HepG2 (cell line): Measurements from ENCODE around the gene STX1B. TPM values are rescaled to one million over a fixed set of nuclear protein-coding genes. Genes with fewer than 3 reads are reported as not detected.

Experiments
- ARNT2 ChIP-seq: sonication (generic); formaldehyde crosslinking; IDR thresholded peaks from 2 replicates; pipeline ENCODE4 v1.8.0; 2022; ENCODE audit warnings: mild to moderate bottlenecking, low read depth, missing genetic modification reagents, moderate library complexity
- CENPT ChIP-seq: sonication (generic); formaldehyde crosslinking; IDR thresholded peaks from 2 replicates; pipeline ENCODE4 v1.8.0; 2022; ENCODE audit warnings: low read depth, mild to moderate bottlenecking, moderate library complexity, missing genetic modification reagents
- FOXJ3 ChIP-seq: sonication (generic); formaldehyde crosslinking; IDR thresholded peaks from 2 replicates; pipeline ENCODE4 v1.4.0; 2020; ENCODE audit warnings: missing genetic modification reagents, mild to moderate bottlenecking, borderline replicate concordance
- GABPA ChIP-seq, 2 experiments: IDR thresholded peaks; 2 replicates each; pipeline ENCODE4 v1.6.1; 2011 to 2016; ENCODE audit warnings: low read depth in 2 of 2, low read length in 1 of 2, missing biosample characterization in 1 of 2, missing genetic modification characterization in 1 of 2
- GATA4 ChIP-seq: sonication (generic); IDR thresholded peaks from 2 replicates; pipeline ENCODE4 v1.6.1; 2016; ENCODE audit warnings: antibody characterized with exemption, low read depth, borderline replicate concordance
- KLF12 ChIP-seq: sonication (generic); formaldehyde crosslinking; IDR thresholded peaks from 2 replicates; pipeline ENCODE4 v1.4.0; 2020; ENCODE audit warnings: missing genetic modification reagents, borderline replicate concordance
- MIER3 ChIP-seq: IDR thresholded peaks from 2 replicates; pipeline ENCODE4 v1.6.1; 2016; ENCODE audit warnings: missing compliant biosample characterization, borderline replicate concordance
- MXI1 ChIP-seq: IDR thresholded peaks from 3 replicates; pipeline ENCODE4 v1.6.1; 2012; ENCODE audit warnings: low read depth, low read length, inconsistent platforms, borderline replicate concordance
- MYC ChIP-seq: sonication (generic); formaldehyde crosslinking; IDR thresholded peaks from 2 replicates; pipeline ENCODE4 v1.9.0; 2021; ENCODE audit warnings: missing genetic modification reagents, borderline replicate concordance
- ONECUT2 ChIP-seq: sonication (generic); formaldehyde crosslinking; IDR thresholded peaks from 2 replicates; pipeline ENCODE4 v1.4.0; 2020; ENCODE audit warnings: missing genetic modification reagents
- REXO4 ChIP-seq: sonication (generic); formaldehyde crosslinking; IDR thresholded peaks from 2 replicates; pipeline ENCODE4 v1.8.0; 2022; ENCODE audit warnings: missing genetic modification reagents, mild to moderate bottlenecking, borderline replicate concordance
- RFXAP ChIP-seq: sonication (generic); formaldehyde crosslinking; IDR thresholded peaks from 2 replicates; pipeline ENCODE4 v1.4.0; 2020; ENCODE audit warnings: missing genetic modification reagents, borderline replicate concordance
- SALL1 ChIP-seq: sonication (generic); formaldehyde crosslinking; IDR thresholded peaks from 2 replicates; pipeline ENCODE4 v1.8.0; 2022; ENCODE audit warnings: mild to moderate bottlenecking, missing genetic modification reagents
- SIN3B ChIP-seq: fragments of 150-350 bp; IDR thresholded peaks from 2 replicates; pipeline ENCODE4 v1.6.1; 2014; ENCODE audit warnings: low read length
- ZNF230 ChIP-seq: sonication (generic); formaldehyde crosslinking; IDR thresholded peaks from 2 replicates; pipeline ENCODE4 v1.4.0; 2020; ENCODE audit warnings: mild to moderate bottlenecking, missing genetic modification reagents
- ZNF383 ChIP-seq: sonication (generic); formaldehyde crosslinking; IDR thresholded peaks from 2 replicates; pipeline ENCODE4 v1.4.0; 2020; ENCODE audit warnings: missing genetic modification reagents, mild to moderate bottlenecking, borderline replicate concordance
- ZNF570 ChIP-seq: sonication (generic); formaldehyde crosslinking; IDR thresholded peaks from 2 replicates; pipeline ENCODE4 v1.4.0; 2020; ENCODE audit warnings: mild to moderate bottlenecking, missing genetic modification reagents, borderline replicate concordance
- polyA plus RNA-seq, 8 experiments: library from polyadenylated mRNA; depleted of rRNA in 3 of 8; stranded (reverse) in 7 of 8; unstranded in 1 of 8; fragments of >200 nt; fragmentation: Illumina TruSeq in 4 of 8; extraction: Trizol in 4 of 8; gene quantifications; 2 replicates each; pipeline versions ENCODE4 v1.2.1 to v1.2.3, GENCODE V29; 2011 to 2016; ENCODE audit warnings: low read depth in 4 of 8, missing spikeins in 1 of 8, mixed read lengths in 1 of 8; ENCODE audit not compliant: insufficient read depth in 1 of 8
- total RNA-seq, 5 experiments: library from RNA; depleted of rRNA; stranded (reverse); fragments of >200 nt; fragmentation: Illumina TruSeq; extraction: Trizol; gene quantifications; 2 replicates each; pipeline ENCODE4 v1.2.3, GENCODE V29; 2016; ENCODE audit warnings: low read depth in 1 of 5
- TF ChIP-seq, protein P1 (sequence below): sonication (generic); formaldehyde crosslinking; IDR thresholded peaks from 2 replicates; pipeline ENCODE4 v1.9.0; 2021; ENCODE audit warnings: missing genetic modification reagents, mild to moderate bottlenecking, borderline replicate concordance
- TF ChIP-seq, protein P2 (sequence below): sonication (generic); formaldehyde crosslinking; IDR thresholded peaks from 2 replicates; pipeline ENCODE4 v1.9.0; 2021; ENCODE audit warnings: missing genetic modification reagents, borderline replicate concordance
- TF ChIP-seq, protein P3 (sequence below): IDR thresholded peaks from 2 replicates; pipeline ENCODE4 v1.6.1; 2016; ENCODE audit warnings: low read depth, control low read depth
- TF ChIP-seq, protein P4 (sequence below): sonication (generic); formaldehyde crosslinking; conservative IDR thresholded peaks from 2 replicates; pipeline ENCODE4 v1.8.0; 2022; ENCODE audit warnings: mild to moderate bottlenecking, moderate library complexity, missing genetic modification reagents

STX1B gene
- total and polyA plus RNA-seq, 2 of the 13 experiments (the other 11 are each of a cell fraction or from before 2014, with no cell fraction given), result 2.1 to 3.0 TPM

DNA sequence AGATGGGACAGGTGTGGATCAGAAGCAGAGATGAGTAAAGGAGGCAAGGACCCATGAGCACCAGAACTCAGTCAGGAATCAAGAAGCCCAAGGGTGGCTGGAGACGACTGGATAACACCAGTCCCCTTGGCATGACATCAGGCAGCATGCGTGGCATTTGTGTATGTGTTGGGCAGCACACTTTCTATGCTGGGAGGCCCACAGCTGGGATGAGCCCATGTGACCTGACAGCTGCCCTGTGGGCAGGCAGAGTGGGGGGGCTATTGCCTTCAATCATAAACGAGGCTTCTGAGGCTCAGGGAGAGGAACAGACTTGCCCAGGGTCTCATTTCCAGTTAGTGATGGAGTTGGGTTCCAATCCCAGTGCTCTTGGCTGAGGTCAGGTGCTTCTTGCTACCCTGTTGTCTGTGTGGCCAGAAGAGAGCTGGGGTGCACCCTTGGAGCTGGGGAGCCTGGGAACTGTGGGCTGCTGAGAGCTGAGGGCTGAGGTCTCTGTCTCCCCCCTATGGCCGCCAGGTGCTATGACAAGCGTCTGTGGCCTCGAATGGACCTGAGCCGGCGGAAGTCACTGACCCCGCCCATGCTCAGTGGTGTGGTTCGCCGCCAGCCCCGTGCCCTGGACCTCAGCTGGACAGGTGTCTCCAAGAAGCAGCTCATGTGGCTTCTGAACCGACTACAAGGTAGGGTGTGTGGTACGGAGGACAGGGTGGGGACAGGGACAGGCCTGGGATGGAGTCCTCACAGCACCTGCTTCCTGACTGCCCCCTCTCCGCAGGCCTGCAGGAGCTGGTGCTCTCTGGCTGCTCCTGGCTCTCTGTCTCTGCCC, 68.6 kb downstream of the STX1B start (continued):
- no peak for TF ChIP-seq ONECUT2 (CRISPR knock-in tag)
- TF ChIP-seq ZNF230, result no peak
- 0 out of 2 replicates have a peak, but pooled peaks have one; percentile 59 for TF ChIP-seq MYC (CRISPR knock-in tag)
- TF ChIP-seq, protein P1, sequence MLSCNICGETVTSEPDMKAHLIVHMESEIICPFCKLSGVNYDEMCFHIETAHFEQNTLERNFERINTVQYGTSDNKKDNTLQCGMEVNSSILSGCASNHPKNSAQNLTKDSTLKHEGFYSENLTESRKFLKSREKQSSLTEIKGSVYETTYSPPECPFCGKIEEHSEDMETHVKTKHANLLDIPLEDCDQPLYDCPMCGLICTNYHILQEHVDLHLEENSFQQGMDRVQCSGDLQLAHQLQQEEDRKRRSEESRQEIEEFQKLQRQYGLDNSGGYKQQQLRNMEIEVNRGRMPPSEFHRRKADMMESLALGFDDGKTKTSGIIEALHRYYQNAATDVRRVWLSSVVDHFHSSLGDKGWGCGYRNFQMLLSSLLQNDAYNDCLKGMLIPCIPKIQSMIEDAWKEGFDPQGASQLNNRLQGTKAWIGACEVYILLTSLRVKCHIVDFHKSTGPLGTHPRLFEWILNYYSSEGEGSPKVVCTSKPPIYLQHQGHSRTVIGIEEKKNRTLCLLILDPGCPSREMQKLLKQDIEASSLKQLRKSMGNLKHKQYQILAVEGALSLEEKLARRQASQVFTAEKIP (CRISPR knock-in tag), result no peak
- peak; percentile 73; the same call in 1 of the 3 replicates for TF ChIP-seq MXI1
- TF ChIP-seq REXO4 (CRISPR knock-in tag), result no peak
- TF ChIP-seq, protein P2, sequence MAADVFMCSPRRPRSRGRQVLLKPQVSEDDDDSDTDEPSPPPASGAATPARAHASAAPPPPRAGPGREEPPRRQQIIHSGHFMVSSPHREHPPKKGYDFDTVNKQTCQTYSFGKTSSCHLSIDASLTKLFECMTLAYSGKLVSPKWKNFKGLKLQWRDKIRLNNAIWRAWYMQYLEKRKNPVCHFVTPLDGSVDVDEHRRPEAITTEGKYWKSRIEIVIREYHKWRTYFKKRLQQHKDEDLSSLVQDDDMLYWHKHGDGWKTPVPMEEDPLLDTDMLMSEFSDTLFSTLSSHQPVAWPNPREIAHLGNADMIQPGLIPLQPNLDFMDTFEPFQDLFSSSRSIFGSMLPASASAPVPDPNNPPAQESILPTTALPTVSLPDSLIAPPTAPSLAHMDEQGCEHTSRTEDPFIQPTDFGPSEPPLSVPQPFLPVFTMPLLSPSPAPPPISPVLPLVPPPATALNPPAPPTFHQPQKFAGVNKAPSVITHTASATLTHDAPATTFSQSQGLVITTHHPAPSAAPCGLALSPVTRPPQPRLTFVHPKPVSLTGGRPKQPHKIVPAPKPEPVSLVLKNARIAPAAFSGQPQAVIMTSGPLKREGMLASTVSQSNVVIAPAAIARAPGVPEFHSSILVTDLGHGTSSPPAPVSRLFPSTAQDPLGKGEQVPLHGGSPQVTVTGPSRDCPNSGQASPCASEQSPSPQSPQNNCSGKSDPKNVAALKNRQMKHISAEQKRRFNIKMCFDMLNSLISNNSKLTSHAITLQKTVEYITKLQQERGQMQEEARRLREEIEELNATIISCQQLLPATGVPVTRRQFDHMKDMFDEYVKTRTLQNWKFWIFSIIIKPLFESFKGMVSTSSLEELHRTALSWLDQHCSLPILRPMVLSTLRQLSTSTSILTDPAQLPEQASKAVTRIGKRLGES (CRISPR knock-in tag), result no peak
- no peak for TF ChIP-seq ARNT2 (CRISPR knock-in tag)
- TF ChIP-seq GATA4, result no peak
- no peak for TF ChIP-seq CENPT (CRISPR knock-in tag)
- no peak for TF ChIP-seq ZNF570 (CRISPR knock-in tag)
- TF ChIP-seq KLF12, result 0 out of 2 replicates have a peak, but pooled peaks have one; percentile 50
- TF ChIP-seq FOXJ3, result no peak
- TF ChIP-seq SIN3B, result no peak; the same call in 1 of the 2 replicates
- TF ChIP-seq, protein P3, sequence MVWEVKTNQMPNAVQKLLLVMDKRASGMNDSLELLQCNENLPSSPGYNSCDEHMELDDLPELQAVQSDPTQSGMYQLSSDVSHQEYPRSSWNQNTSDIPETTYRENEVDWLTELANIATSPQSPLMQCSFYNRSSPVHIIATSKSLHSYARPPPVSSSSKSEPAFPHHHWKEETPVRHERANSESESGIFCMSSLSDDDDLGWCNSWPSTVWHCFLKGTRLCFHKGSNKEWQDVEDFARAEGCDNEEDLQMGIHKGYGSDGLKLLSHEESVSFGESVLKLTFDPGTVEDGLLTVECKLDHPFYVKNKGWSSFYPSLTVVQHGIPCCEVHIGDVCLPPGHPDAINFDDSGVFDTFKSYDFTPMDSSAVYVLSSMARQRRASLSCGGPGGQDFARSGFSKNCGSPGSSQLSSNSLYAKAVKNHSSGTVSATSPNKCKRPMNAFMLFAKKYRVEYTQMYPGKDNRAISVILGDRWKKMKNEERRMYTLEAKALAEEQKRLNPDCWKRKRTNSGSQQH, result no peak
- TF ChIP-seq GABPA (IDR thresholded peaks at IDR 0.05; ENCODE audit: low read depth, low read length), result no peak
- TF ChIP-seq GABPA (CRISPR knock-in tag; IDR thresholded peaks at IDR 0.05; ENCODE audit: low read depth), result peak; percentile 78
- 0 out of 2 replicates have a peak, but pooled peaks have one; percentile 32 for TF ChIP-seq ZNF383
- no peak for TF ChIP-seq MIER3 (CRISPR knock-in tag)
- peak; percentile 10; the same call in 1 of the 2 replicates for TF ChIP-seq RFXAP
- TF ChIP-seq SALL1 (CRISPR knock-in tag), result peak; percentile 75
- TF ChIP-seq, protein P4, sequence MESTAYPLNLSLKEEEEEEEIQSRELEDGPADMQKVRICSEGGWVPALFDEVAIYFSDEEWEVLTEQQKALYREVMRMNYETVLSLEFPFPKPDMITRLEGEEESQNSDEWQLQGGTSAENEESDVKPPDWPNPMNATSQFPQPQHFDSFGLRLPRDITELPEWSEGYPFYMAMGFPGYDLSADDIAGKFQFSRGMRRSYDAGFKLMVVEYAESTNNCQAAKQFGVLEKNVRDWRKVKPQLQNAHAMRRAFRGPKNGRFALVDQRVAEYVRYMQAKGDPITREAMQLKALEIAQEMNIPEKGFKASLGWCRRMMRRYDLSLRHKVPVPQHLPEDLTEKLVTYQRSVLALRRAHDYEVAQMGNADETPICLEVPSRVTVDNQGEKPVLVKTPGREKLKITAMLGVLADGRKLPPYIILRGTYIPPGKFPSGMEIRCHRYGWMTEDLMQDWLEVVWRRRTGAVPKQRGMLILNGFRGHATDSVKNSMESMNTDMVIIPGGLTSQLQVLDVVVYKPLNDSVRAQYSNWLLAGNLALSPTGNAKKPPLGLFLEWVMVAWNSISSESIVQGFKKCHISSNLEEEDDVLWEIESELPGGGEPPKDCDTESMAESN (CRISPR knock-in tag), result no peak
